ENCODE results near the gene MICAL3. TPM values are rescaled to one million over a fixed set of nuclear protein-coding genes. Genes with fewer than 3 reads are reported as not detected.
"Not testable (repeated sequence)": the region's sequence is repeated elsewhere in the genome, so short reads cannot be mapped to it uniquely, and the experiment has no call there.

The MICAL3 gene
- total RNA-seq, 1 donor from 2014 or later, result 28.2 TPM

- DNase-seq, result no peak
Measured at GRCh38 chr22:17999851-18000250, 24.5 kb downstream of the MICAL3 start.

- DNase-seq, result no peak
Measured at GRCh38 chr22:17998913-17999312, 25.4 kb downstream of the MICAL3 start.

DNA sequence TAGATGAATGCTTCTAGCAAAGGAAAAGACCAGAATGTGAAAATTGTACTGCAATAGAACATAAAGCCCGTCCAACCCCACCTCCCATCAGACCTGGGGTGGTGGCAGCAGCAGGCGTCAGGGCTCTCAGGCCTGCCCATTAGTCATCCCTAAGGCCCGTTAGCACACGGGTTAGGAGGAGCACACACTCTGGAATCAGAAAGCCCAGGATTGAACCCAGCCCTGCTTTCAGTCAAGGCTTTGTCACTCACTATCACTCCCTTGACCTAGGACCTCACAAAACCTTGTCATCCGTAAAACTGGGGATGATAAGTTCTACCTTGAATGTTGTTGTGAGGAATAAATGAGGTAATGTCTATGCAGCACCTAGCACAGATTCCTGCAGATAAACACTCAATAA is 26.9 kb downstream of the MICAL3 start:
- DNase-seq, result no peak

DNA sequence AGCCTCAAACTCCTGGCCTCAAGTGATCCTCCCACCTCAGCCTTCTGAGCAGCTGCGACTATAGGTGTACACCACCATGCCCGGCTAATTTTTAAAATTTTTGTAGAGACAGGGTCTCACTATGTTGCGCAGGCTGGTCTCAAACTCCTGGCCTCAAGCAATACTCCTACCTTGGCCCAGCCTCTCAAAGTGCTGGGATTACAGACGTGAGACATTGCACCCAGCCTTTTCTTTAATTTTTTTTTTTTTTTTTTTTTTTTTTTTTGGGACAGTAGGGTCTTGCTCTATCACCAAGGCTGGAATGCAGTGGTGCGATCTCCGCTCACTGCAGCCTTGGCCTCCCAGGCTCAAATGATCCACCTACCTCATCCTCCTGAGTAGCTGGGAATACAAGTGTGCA is 29.1 kb downstream of the MICAL3 start:
- DNase-seq, result not testable (repeated sequence)

DNA sequence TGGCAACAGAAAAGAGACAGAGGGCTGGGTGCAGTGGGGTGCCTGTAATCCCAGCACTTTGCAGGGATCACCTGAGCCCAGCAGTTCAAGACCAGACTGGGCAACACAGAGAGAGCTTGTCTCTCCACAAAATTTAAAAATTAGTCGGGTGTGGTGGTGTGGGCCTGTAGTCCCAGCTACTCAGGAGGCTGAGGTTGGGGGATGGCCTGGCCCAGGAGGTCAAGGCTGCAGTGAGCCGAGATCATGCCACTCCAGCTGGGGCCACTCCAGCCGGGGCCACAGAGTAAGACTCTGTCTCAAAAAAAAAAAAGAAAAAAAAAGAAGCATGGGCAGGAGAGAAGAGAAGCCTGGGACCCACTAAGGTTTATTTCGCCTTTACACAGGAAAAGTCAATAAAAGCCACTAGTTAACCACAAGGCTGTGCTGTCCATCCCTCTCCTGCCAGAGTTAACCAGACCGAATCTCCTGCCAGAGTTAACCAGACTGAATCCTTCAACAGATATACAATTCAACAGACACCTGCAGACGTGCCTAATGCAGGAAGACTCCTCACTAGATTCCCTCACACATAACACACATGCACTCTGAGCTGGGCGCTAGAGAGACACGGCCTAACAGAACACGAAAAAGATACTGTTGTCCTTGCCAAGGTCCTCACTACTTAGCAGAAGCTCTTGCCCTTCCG is 29.8 kb downstream of the MICAL3 start:
- no peak for DNase-seq

DNA sequence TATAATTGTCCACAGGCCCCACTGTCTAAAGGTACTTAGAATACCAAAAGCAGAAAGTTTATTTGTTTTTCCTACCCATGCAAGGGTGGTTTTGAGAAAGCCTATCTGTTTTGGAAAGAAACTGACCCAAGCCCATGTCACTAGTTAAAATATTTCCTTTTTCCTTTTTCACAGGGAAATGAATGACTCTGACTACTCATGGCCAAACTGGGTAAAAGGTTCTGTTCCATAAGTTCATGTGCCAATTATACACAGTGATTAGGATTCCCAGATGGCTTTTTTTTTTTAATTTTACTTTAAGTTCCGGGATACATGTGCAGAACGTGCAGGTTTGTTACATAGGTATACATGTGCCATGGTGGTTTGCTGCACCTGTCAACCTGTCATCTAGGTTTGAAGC is 31.4 kb downstream of the MICAL3 start:
- DNase-seq, result not testable (repeated sequence)

DNA sequence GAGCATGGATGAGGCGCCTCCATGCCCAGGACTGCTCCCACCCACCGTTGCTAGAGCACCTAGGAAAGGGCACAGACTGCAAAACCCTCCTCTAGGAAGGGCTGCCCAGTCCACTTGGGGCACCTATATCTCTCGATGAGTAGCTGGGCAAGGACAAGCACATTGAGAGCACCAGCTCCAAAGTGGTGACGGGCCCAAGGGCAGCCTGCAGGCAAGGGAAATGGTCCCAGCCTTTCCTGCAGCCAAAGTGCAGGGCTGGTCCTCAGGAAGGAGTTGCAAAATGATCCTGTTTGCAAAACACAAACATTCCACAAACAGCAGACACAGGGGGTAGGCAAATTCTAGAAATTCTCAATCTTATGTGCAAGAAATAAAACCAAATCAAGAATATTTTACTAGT is 32.4 kb downstream of the MICAL3 start:
- not testable (repeated sequence) for DNase-seq

DNA sequence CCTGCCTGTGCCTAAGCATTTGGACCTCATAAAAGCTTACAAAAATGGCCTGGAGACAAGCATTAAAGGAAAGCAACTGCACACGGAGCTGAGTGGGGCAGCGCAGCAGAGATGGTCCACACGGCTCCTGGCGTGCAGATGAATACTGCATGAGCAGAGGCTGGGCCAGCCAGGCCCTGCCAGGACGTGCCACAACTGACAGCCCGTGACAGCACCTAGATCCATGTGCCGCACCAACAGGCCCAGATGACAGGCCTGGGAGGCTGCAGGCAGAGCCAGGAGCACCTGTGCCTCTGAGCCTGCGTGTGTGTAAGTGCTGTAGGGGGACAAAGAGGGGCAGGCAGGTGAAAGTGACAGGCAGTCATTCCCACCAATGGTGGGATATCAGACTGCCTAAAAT is 33.4 kb downstream of the MICAL3 start:
- no peak for DNase-seq

GRCh38 chr22:17990147-17990546 is 34.2 kb downstream of the MICAL3 start:
- DNase-seq, result no peak

GRCh38 chr22:17988800-17989513 is 35.4 kb downstream of the MICAL3 start:
- no peak for DNase-seq

DNA sequence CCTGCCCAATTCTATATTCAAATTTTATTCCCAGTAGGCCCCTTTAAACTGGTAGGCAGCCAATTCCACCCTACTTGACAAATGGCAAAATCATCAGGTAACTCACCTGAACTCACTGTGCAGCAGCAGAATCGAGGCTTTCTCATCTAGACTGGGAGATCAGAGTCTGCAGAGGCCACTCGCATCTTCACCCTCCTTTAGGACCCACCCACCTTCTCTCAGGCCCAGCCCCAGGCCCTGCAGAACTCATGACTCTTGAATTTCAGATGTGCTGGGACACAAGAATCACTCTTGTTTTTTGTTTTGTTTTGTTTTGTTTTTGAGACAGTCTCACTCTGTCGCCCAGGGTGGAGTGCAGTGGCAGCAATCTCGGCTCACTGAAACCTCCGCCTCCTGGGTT is 38.8 kb downstream of the MICAL3 start:
- DNase-seq, result no peak

- not testable (repeated sequence) for DNase-seq
Measured at GRCh38 chr22:17985071-17985470, 39.3 kb downstream of the MICAL3 start.

DNA sequence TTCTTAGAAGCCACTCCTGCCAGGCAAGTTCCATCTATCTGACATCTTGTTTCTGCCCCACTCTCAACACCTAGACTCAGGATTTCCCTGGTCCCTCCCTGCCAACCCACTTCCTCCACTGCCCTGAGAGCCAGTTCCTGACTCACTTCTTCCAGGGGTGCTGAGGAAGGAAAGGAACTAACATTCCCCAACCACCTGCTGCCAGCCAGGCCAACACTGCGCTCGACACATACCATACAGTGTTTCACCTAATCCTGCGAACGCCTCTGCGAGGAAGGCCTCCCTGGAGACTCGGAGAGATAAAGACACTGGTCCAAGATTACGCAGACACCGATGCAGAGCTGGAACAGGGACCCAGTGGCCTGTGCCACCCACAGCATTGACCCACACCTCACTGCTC is 40.2 kb downstream of the MICAL3 start:
- no peak for DNase-seq

DNA sequence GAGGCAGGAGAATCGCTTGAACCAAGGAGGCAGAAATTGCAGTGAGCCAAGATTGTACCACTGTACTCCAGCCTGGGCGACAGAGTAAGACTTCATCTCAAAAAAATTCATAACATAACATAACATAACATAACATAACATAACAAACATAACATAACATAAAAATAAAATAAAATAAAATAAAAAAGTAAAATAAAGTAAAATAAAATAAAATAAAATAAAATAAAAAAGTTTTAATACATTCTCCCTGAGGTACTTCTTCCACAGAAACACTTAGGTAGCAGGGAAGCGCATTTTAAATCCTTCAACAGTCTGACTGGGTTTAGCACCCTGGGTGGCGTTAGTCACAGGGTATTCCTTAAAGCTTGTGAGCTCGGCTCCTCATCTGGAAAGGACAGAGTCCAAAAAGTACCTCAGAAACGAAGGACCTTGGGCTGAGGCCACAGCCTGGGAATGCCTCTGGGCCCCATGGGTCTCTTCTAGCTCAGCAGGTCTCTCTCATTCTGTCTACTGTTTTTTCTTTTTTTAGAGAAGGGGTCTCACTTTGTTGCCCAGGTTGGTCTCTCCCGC is 41.7 kb downstream of the MICAL3 start:
- DNase-seq, result no peak

GRCh38 chr22:17981497-17981896 is 42.9 kb downstream of the MICAL3 start:
- no peak for DNase-seq

GRCh38 chr22:17980638-17981051 is 43.7 kb downstream of the MICAL3 start:
- DNase-seq, result no peak

- DNase-seq, result no peak
Measured at GRCh38 chr22:17980015-17980590, 44.3 kb downstream of the MICAL3 start.

GRCh38 chr22:17978027-17978426 is 46.3 kb downstream of the MICAL3 start:
- DNase-seq, result no peak

DNA sequence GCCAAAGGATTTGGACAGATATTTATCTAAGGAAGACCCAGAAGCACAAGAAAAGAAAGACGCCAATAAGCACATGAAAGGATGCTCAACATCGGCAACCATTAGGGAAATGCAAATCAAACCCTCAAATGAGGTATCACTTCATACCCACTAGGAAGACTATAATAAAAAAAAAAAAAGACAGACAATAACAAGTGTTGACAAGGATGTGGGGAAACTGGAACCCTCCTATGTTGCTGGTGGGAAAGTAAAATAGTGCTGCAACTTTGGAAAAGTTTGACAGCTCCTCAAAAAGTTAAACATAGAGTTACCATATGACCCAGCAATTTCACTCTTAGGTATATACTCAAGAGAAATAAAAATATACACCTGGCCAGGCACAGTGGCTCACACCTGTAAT is 47.0 kb downstream of the MICAL3 start:
- DNase-seq, result no peak

GRCh38 chr22:17976121-17976520 is 48.2 kb downstream of the MICAL3 start:
- no peak for DNase-seq

GRCh38 chr22:17974703-17975372 is 49.5 kb downstream of the MICAL3 start:
- no peak for DNase-seq

GRCh38 chr22:17974087-17974486 is 50.3 kb downstream of the MICAL3 start:
- DNase-seq, result no peak

DNA sequence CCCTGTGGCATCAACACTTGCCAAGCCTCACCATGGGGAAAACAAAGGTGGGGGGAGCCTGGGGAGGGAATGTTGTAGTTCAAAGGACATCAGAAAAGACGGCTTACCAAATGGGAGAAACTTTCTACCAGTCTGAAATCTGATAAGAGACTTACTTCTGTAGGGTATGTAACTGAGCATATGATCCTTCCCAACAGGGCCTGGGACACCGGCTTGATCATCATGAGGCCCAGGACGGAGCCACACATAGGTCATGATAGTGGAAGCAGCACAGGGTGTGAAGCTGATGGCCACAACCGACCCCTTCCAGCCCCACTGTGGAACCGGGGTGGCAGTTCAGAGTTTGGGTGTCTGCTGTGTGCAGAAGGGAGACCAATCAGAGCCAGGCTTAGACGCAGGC is 51.1 kb downstream of the MICAL3 start:
- DNase-seq, result no peak

Measured in skin of body (tissue), 2 donors.